HG03066 (cell line): ENCODE results near the gene ROR2.
"Not testable (repeated sequence)": the region's sequence is repeated elsewhere in the genome, so short reads cannot be mapped to it uniquely, and the experiment has no call there.

Experiments
- ATAC-seq: cut with Tn5 transposase; IDR thresholded peaks from one replicate; pipeline ENCODE4 v1.9.1; 2021; ENCODE audit warnings: low read depth; ENCODE audit not compliant: unreplicated experiment

Gene ROR2

GRCh38 chr9:91660521-91660920 lies 289.5 kb downstream of the ROR2 start:
- ATAC-seq: no peak

GRCh38 chr9:91659529-91660495 lies 290.2 kb downstream of the ROR2 start:
- ATAC-seq: no peak

DNA sequence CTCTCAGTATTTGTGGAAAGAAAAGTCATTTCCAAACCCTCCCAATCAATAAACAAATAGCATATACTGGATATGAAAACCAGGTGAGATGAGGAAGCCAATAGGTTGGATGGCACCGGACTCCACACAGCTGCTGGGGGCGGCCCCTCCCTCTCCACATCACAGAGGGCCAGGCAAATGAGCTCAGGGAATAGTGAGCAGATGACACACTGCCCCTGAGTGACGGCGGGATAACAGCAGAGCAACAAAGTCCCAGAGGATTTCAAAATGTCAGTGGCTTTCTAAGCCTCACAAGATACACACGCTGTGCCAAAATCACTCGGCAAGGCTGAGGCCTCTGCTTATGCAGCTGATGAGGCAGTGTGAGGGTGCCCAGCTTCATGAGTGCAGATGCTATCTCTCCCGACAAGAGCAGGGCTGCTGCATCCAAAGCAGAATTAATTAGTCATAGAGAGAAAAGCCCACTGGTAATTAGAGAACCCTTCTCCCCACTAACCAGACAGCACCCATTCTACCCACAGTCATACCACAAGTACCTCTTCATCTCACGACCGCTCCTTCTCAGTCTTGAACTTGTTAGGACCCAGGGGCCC lies 291.4 kb downstream of the ROR2 start:
- ATAC-seq: no peak

GRCh38 chr9:91657501-91657900 lies 292.5 kb downstream of the ROR2 start:
- no peak for ATAC-seq

- no peak for ATAC-seq
Observed at GRCh38 chr9:91655658-91656057, 294.4 kb downstream of the ROR2 start.

GRCh38 chr9:91655215-91655614 lies 294.8 kb downstream of the ROR2 start:
- ATAC-seq: no peak

- no peak for ATAC-seq
Observed at GRCh38 chr9:91654527-91654926, 295.5 kb downstream of the ROR2 start.

GRCh38 chr9:91647371-91647770 lies 302.7 kb downstream of the ROR2 start:
- ATAC-seq: no peak

- no peak for ATAC-seq
Observed at GRCh38 chr9:91646702-91647101, 303.3 kb downstream of the ROR2 start.

DNA sequence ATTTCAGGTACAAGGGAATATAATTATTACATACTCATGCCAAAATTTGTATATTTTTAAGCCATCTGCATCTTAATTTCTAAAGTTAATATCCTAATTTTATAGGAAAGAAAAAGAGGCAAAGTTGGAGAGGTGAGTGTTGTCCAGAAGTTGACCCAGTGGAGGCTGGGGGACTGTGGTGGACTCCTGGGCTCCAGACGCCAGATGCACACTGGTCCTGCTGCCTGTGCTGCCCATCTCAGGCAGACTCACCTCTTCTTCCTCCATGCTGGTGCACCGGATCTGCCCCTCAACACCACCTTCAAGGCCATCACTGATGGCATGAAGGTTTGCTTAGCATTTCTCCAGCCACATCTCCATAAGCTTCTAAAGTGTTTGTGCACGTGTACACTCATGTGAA lies 305.6 kb downstream of the ROR2 start:
- ATAC-seq: no peak

DNA sequence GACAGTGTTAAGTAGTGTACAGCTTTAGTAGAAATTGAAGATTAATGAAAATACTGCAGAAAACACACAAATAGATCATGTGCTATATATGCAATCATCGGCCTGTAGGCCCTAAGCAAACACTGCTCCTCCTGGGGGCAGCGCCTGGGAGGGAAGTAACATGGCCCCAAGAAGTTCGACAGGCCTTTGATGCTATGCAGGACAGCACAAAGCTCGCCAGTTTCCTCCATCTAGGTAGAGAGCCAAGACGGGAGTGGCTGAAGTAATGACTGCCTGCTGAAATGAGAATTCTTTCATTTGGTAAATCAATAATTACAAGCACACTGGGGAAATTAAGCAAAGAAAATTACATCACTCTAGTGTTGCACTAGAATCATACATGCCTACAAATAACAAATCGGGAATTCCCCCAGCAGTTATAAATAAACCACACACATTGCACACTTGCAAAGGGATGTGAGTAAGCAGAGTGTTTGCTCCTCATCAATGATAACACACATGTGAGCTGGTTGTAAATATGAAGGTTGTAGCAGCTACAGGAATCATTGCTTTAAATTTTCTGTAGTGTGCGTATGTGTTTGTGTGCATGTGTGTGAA lies 306.4 kb downstream of the ROR2 start:
- no peak for ATAC-seq

GRCh38 chr9:91642771-91643170 lies 307.3 kb downstream of the ROR2 start:
- ATAC-seq: no peak

DNA sequence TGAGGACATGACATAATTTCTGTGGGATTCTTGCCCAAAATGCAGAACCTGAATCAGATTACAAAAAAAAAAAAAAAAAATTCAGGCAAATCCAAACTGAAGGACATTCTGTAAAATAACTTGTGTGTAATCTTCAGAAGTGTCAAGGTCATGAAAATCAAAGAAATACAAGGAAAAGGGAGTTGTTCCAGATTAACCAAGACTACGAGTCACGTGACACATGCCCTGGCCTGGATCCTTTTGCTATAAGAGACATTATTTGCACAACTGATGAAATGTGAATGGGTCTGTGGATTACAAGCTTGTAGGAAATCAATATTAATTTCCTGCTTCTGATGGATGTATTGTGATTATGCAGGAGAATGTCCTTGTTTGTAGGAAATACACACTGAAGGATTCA lies 309.6 kb downstream of the ROR2 start:
- no peak for ATAC-seq

- no peak for ATAC-seq
Observed at GRCh38 chr9:91639054-91639453, 311.0 kb downstream of the ROR2 start.

DNA sequence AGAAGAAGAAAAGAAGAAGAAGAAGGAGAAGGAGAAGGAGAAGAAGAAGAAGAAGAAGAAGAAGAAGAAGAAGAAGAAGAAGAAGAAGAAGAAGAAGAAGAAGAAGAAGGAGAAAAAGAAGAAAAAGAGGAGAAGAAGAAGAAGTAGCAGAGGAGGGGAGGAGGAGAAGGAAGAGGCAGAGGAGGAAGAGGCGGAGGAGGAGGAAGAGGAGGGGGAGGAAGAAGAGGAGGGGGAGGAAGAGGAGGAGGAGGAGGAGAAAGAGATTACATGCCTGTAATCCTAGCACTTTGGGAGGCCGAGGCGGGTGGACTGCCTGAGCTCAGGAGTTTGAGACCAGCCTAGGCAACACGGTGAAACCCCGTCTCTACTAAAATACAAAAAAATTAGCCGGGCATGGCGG lies 315.2 kb downstream of the ROR2 start:
- ATAC-seq: not testable (repeated sequence)

DNA sequence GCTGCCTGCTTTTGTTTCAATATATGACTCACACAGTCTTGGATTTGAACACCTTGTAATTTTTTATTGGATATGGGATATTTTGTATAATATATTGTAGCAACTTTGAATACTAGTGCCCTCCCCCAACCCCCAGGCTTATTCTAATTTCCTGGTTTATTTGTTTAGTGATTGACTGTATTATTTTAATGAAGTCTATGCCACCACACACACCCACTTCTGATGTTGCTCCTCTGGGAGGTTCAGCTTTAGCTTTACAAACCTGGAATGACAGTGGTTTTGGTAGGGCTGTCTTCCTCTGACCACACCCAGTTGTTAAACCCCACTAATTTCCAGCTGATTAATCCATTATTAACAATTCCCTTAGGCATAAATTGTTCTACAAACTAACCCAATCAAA lies 320.3 kb downstream of the ROR2 start:
- no peak for ATAC-seq

DNA sequence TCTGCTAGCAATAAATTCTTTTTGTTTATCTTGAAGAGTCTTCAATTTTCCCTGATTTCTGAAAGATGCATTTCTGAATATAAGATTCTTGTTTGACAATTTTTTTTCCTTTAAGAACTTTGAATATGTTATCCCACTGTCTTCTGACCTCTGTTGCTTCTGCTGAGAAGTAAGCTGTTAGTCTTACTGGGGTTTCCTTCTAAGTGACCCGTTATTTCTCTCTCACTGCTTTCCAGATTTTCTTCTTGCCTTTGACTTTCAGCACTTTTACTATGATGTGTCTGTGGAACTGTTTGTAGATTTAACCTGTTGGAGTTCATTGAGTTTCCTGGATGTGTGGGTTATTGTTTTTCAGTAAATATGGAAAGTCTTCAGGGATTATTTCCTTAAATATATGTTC lies 321.1 kb downstream of the ROR2 start:
- ATAC-seq: no peak

- no peak for ATAC-seq
Observed at GRCh38 chr9:91625331-91625730, 324.7 kb downstream of the ROR2 start.

GRCh38 chr9:91623004-91623403 lies 327.0 kb downstream of the ROR2 start:
- no peak for ATAC-seq

GRCh38 chr9:91622121-91622520 lies 327.9 kb downstream of the ROR2 start:
- ATAC-seq: not testable (repeated sequence)

GRCh38 chr9:91614044-91614443 lies 336.0 kb downstream of the ROR2 start:
- ATAC-seq: not testable (repeated sequence)

- no peak for ATAC-seq
Observed at GRCh38 chr9:91611582-91611981, 338.4 kb downstream of the ROR2 start.
